GM18873 (cell line): ENCODE results near the gene BORCS5.
"Not testable (repeated sequence)": the region's sequence is repeated elsewhere in the genome, so short reads cannot be mapped to it uniquely, and the experiment has no call there.

Experiments
- ATAC-seq: cut with Tn5 transposase; IDR thresholded peaks from one replicate; pipeline ENCODE4 v1.9.1; 2021; ENCODE audit warnings: mild to moderate bottlenecking, moderate library complexity, moderate number of reproducible peaks; ENCODE audit not compliant: unreplicated experiment, low FRiP score

Gene BORCS5

GRCh38 chr12:12351468-12352185 is 5.3 kb upstream of the BORCS5 start:
- not testable (repeated sequence) for ATAC-seq

- ATAC-seq = no peak
These were observed 3.6 kb upstream of the BORCS5 start for GRCh38 chr12:12353276-12353675.

- no peak for ATAC-seq
These were observed 3.1 kb upstream of the BORCS5 start for GRCh38 chr12:12353807-12354206.

- ATAC-seq = no peak
These were observed 397 bp upstream of the BORCS5 start for GRCh38 chr12:12356467-12356895.

- ATAC-seq = no peak
These were observed 1.0 kb downstream of the BORCS5 start for GRCh38 chr12:12357719-12358461.

GRCh38 chr12:12358528-12358927 is 1.6 kb downstream of the BORCS5 start:
- ATAC-seq = no peak

- no peak for ATAC-seq
These were observed 8.0 kb downstream of the BORCS5 start for GRCh38 chr12:12364787-12365445.

GRCh38 chr12:12365446-12365802 is 8.5 kb downstream of the BORCS5 start:
- ATAC-seq = no peak

- ATAC-seq = no peak
These were observed 9.1 kb downstream of the BORCS5 start for GRCh38 chr12:12365931-12366431.

GRCh38 chr12:12366701-12367481 is 10.0 kb downstream of the BORCS5 start:
- no peak for ATAC-seq

GRCh38 chr12:12367482-12367998 is 10.7 kb downstream of the BORCS5 start:
- ATAC-seq = no peak

- ATAC-seq = no peak
These were observed 16.3 kb downstream of the BORCS5 start for GRCh38 chr12:12372946-12373722.

GRCh38 chr12:12376646-12377448 is 20.0 kb downstream of the BORCS5 start:
- ATAC-seq = peak; percentile 66

- no peak for ATAC-seq
These were observed 21.7 kb downstream of the BORCS5 start for GRCh38 chr12:12378616-12379015.

GRCh38 chr12:12379831-12380730 is 23.2 kb downstream of the BORCS5 start:
- no peak for ATAC-seq

- no peak for ATAC-seq
These were observed 24.2 kb downstream of the BORCS5 start for GRCh38 chr12:12380949-12381593.

- no peak for ATAC-seq
These were observed 25.1 kb downstream of the BORCS5 start for GRCh38 chr12:12381982-12382381.
